GM18907 (cell line): ENCODE measurements around the gene PRMT1.

Experiments
- ATAC-seq: cut with Tn5 transposase; IDR thresholded peaks from one replicate; pipeline ENCODE4 v1.9.1; 2021; ENCODE audit warnings: mild to moderate bottlenecking, moderate library complexity; ENCODE audit not compliant: unreplicated experiment

Gene PRMT1

GRCh38 chr19:49666120-49666444 lies 11.0 kb upstream of the PRMT1 start:
- no peak for ATAC-seq

GRCh38 chr19:49667473-49667872 lies 9.6 kb upstream of the PRMT1 start:
- no peak for ATAC-seq

GRCh38 chr19:49669516-49669915 lies 7.6 kb upstream of the PRMT1 start:
- ATAC-seq: no peak

DNA sequence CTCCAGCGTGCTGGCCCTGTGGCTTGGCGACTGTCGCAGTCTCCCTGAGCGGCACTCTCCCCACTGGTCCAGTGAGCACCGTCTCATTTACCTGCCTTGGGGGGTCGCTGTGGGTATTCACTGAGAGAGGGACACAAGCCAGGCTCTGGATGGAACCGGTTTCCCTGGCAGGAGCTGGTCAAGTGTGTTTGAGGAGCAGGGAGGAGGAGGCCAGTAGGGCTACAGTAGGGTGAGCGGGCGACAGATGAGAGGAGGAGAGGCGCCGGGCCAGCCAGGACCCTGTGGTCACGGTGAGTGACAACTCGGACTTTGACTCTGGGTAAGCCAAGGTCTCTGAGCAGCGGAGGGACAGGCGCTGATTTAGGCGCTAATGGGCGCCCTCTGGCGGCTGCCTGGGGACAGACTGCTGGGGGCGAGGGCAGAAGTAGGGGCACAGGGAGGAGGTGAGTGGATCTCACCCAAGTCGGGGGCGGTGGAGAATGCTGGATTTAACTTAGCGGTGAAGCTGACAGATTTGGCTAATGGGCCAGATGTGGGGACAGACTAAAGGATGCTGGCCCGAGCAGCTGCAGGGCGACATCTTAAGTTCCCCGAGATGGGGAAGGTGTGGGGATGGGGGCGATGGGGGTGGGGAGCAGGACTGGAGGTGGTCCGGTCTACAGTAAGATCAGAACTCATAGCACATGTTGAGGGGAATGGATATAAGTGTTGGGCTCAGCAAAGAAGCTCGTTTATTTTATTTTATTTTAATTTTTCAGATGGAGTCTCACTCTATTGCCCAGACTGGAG lies 4.7 kb upstream of the PRMT1 start:
- ATAC-seq: no peak

- peak; percentile 35 for ATAC-seq
Measured at GRCh38 chr19:49676136-49676783, 811 bp upstream of the PRMT1 start.

GRCh38 chr19:49676784-49677230 lies 264 bp upstream of the PRMT1 start:
- peak; percentile 72 for ATAC-seq

DNA sequence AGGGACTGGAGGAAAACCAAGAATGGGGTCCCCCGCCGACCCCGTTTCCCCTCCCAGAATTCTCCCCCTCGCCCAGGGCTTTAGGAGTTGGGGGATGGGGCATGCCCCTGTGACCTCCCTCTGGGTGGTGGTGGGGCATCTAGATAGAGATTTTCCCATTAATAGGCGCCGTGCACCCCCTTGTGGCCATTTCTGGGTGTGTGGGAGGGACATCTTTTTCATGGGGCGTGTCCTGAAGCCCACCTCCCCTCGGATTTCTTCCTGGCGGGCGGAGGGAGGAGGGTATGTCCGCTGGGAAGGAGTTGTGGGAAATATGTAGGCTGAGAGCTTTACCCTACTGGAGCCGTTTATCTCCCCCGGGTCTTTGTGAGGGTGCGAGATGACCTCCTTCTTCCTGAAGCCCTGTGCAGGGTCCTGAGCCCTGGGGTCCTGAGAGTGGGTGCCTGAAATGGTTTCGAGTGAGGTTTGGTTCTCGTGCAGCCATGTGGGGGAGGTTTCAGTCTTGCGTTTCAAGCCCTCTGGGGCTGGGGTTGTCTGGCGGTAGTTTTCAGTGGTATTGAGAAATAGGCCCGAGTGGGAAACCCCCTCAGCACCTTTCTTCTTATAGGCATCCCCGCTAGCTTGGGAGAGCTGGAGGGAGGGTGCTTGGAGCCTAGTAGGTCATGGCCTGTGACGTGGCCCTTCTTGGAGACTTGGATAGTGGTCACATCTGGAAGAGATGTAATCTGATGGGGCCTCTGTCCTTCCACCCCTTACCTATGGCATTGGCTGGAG lies 1.0 kb downstream of the PRMT1 start:
- no peak for ATAC-seq

DNA sequence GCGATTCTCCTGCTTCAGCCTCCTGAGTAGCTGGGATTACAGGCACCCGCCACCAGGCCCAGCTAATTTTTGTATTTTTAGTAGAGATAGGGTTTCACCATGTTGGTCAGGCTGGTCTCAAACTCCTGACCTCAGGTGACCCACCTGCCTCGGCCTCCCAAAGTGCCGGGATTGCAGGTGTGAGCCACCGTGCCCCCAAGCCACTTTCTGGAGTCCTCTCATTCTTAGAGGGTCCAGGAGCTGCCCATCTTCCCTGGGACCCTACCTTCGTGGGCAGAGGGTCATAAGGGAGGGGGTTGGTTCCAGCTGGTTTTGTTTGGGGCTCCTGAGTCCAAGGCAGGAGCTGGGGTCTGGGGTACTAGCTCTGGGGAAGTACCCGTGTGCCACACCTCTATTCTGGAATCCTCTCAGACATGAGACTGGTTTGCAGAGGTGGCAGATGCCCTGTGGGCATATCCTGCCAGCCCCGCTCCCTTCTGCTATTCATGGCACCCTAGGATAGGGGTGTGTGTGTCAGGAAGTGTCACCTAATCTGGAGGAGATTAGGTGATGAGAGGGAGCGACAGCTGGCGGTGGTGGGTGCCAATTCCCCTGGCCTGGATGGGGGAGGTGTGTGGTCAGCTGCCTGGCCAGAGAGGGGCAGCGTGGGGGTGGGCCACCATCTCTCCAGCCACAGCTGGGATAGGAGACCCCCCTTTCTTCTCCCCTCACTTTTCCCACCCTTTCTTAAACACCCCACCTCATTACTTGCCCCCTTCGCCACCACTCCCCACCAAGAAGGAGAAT lies 2.1 kb downstream of the PRMT1 start:
- no peak for ATAC-seq

GRCh38 chr19:49679771-49680413 lies 2.8 kb downstream of the PRMT1 start:
- ATAC-seq: no peak

- ATAC-seq: no peak
Measured at GRCh38 chr19:49680421-49681351, 3.6 kb downstream of the PRMT1 start.

DNA sequence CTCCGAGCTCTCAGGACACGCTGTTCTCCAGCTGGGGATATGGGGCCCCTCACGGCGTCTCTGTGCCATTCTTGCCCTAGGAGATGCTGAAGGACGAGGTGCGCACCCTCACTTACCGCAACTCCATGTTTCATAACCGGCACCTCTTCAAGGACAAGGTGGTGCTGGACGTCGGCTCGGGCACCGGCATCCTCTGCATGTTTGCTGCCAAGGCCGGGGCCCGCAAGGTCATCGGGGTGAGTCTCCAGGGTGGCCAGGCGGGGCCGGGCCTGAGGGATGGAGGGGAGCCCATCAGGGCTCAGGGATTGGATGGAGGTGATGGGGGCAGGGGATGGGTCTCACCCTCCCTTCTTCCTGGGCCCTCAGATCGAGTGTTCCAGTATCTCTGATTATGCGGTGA lies 4.8 kb downstream of the PRMT1 start:
- no peak for ATAC-seq

DNA sequence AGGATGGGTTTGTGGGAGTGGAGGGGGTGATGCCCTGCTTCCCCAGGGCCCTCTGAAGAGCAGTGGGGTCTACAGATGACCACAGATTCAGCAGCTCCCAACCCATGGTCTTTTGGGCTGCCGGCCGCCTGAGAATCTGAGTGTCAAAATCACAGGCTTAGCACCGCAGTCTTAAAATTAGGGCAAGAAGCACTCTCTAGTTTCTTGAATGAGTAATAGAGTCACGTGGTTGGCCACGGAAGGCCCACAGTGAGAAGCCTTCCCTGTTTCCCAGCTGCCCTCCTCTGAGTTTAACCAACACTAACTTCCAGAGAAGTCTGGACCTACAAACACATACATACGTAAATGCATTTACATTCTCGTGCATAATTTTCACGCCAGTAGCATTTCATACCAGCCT lies 5.2 kb downstream of the PRMT1 start:
- ATAC-seq: no peak

DNA sequence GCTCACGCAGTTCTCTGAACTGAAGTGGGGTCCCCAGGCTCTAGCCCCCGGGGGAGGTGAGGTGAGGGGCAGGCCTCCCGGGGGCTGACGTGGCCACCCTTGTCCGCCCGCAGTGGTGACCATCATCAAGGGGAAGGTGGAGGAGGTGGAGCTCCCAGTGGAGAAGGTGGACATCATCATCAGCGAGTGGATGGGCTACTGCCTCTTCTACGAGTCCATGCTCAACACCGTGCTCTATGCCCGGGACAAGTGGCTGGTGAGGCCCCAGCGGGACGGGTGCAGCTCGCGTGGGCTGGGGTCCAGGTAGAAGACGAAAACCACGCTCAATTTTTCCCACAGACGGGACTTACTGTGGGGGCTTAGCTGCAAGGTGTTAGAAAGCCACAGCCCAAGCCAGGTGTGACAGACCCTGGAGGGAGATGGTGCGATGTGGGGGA lies 6.8 kb downstream of the PRMT1 start:
- no peak for ATAC-seq

DNA sequence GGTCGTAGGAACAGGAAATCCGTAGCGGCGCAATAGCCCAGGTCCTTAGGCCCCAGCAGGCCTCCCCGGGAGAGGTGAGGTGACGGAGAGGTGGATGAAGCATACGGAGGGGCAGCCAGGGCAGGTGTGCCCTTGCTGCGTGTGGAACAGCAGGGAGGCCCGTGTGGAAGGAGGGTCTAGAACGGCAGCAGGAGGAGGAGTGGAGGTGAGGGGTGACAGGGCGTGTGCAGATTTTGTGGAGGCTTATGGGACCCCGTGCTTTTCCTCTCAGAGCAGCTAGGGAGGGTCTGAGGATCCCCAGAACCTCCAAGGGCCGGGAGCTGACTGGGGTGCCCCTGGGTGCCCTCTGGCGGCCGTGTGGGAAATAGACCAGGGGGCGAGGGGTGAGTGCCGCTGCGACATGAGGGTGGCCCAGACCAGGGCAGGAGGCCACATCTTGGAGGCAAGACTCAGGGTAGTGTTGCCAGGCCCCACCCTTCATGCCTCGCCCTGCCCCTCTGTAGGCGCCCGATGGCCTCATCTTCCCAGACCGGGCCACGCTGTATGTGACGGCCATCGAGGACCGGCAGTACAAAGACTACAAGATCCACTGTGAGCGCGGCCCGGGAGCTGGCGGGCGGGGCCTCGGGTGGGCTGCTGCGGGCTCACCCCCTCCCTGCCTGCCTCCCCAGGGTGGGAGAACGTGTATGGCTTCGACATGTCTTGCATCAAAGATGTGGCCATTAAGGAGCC lies 7.3 kb downstream of the PRMT1 start:
- no peak for ATAC-seq

DNA sequence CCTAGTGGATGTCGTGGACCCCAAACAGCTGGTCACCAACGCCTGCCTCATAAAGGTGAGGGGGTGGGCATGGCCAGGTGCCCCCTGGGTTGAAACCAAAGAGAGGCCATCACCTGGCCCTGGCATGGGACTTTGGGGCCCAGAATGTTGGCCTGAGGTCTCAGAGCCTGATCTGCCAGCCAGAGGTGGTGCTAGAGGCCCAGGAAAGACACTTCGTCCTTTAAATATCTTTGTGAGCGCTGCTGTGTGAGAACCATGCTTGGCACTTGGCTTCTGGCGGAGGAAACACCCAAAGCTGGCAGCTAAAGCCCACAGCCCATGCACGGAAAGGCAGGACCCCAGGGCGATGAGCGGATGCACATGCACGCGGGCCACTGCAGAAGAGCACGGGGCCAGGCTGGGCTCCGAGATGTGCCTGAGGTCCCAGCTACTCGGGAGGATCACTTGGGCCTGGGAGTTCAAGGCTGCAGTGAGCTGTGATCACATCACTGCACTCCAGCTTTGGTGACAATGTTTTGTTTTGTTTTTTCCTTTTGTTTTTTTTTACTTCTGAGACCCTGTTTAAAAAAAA lies 8.0 kb downstream of the PRMT1 start:
- no peak for ATAC-seq

GRCh38 chr19:49685845-49686332 lies 8.8 kb downstream of the PRMT1 start:
- ATAC-seq: no peak

- ATAC-seq: no peak
Measured at GRCh38 chr19:49686503-49687088, 9.5 kb downstream of the PRMT1 start.

DNA sequence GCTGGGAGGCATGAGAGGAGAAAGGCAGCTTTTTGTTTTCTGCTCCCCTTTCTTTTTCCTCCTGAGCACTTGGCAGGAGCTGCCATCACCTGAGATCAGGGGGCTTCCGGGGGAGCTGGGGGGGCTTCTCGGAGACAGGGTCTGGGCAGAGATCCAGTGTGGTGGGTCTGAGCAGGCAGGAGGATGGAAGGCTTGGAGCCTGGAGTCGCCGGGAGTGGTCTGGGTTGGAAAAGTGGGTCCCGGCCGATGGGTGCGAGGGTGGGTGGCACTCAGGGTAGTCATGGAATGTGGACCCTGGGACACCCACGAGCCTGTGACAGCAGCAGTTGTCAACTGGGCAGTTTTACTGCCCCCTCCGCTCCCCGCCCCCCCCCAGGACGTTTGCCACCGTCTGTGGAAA lies 10.1 kb downstream of the PRMT1 start:
- no peak for ATAC-seq
